ENCODE measurements around the gene MAST2.
"Not testable (repeated sequence)": the region's sequence is repeated elsewhere in the genome, so short reads cannot be mapped to it uniquely, and the experiment has no call there.

The MAST2 gene

DNA sequence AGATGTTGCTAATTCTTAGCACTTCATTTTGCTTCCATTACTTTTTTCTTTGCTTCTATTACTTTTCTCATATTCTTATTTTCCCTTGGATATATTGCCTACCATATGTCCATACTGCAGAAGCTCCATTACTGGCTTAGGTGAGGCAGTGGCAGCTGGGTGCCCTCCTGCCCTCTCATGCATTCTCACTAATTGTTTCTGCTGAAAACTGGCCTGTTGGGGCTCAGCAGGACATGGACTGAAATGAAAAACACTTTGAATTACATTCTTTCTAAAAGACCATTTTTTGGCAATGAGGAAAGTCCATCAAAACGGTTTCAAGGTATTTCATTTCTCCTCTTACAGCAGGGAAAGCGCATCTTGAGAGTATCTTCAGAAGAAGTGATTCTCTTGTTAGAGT, 122.9 kb downstream of the MAST2 start:
- 0 out of 22 replicates have a peak overlapping the region, but pooled peaks of 2 of the 11 experiments have one; percentile 6 to 14 for H3K4me2 ChIP-seq
- no peaks in the 10 kb centered on the region for H3K27me3 ChIP-seq
- H4K20me1 ChIP-seq: peaks cover 0 to 5% (median 0%) of the 10 kb centered on the region in 11 experiments; a peak in 3 of 22 replicates
- peaks cover 0 to 14% (median 7%) of the 10 kb centered on the region in 11 experiments; a peak in 15 of 22 replicates for H3K9me3 ChIP-seq (replicated peaks in 1 of 11)
- no peak overlapping the region for H3K4me3 ChIP-seq
- H3K4me1 ChIP-seq: peaks cover 19 to 26% (median 21%) of the 10 kb centered on the region in 10 experiments
- peaks cover 0 to 11% (median 4%) of the 10 kb centered on the region in 11 experiments; a peak in 8 of 22 replicates for H3K36me3 ChIP-seq
- no peak for TF ChIP-seq Cebpa-rat (IDR thresholded peaks at IDR 0.05)
- H3K27ac ChIP-seq: no peak overlapping the region
- H3K9ac ChIP-seq: no peak overlapping the region

DNA sequence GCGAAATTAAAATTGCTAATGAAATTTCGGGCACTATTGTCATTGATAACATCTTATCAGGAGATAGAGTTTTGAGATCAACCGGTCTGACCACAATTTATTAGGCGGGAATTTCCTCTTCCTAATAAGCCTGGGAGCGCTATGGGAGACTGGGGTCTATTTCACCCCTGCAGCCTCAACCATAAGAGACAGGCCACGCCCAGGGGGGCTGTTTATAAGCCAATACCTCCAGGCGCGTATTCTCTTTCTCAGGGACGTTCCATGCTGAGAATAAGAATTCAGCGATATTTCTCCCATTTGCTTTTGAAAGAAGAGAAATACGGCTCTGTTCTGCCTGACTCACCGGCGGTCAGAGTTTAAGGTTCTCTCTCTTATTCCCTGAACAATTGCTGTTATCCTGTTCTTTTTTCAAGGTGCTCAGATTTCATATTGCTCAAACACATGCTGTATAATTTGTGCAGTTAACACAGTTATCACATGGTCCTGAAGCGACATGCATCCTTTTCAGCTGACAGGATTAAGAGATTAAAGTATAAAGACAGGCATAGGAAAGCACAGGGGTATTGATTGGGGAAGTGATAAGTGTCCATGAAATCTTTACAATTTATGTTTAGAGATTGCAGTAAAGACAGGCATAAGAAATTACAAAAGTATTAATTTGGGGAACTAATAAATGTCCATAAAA, 124.0 kb downstream of the MAST2 start:
- not testable (repeated sequence) for H3K27ac ChIP-seq; H4K20me1 ChIP-seq; H3K36me3 ChIP-seq; H3K27me3 ChIP-seq; H3K4me2 ChIP-seq; H3K9ac ChIP-seq; H3K9me3 ChIP-seq (replicated peaks in 1 of 11); H3K4me3 ChIP-seq
- H3K4me1 ChIP-seq: peaks cover 19 to 26% (median 21%) of the 10 kb centered on the region in 10 experiments

DNA sequence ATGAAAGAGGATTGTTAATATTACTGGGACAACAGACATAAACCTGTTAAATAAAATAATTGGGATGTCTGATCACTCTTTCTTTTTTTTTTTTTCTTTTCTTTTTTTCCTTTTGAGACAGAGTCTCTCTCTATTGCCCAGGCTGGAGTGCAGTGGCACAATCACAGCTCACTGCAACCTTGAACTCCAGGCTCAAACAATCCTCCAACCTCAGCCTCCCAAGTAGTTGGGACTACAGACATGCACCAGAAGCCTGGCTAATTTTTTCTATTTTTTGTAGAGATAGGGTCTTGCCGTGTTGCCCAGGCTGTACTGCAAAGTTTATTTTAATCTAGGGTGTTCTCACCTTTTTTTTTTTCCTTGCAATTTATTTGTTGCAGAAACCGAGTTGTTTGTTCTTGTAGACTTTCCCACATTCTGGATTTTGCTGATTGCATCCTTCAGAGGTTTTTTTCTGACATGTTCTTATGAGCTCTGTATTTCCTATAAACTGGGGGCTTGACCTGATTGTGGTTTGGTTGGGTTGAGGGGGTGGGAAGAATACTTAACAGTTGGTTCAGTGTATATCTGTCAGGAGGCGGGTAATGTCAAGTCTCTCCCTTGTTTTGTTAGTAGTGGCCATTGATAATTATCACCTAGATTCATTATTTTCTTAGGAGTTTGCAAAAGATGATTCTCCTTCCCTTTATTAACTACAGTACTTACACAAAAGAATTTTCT, 125.2 kb downstream of the MAST2 start:
- Histone ChIP-seq H4K20me1 (peaks cover 0 to 5% (median 0%) of the 10 kb centered on the region in 11 experiments; a peak in 2 of 22 replicates), H3K27ac (no peak overlapping the region), H3K4me2 (peak overlapping the region; percentile 9 to 40 (median 28); a peak in 19 of 22 replicates), H3K36me3 (no peaks in the 10 kb centered on the region), H3K9ac (no peak overlapping the region), H3K4me3 (no peak overlapping the region), H3K27me3 (no peaks in the 10 kb centered on the region), H3K4me1 (peaks cover 19 to 26% (median 21%) of the 10 kb centered on the region in 10 experiments), H3K9me3 (replicated peaks in 1 of 11) (no peaks in the 10 kb centered on the region)
- TF ChIP-seq Cebpa-rat (IDR thresholded peaks at IDR 0.05): no peak

DNA sequence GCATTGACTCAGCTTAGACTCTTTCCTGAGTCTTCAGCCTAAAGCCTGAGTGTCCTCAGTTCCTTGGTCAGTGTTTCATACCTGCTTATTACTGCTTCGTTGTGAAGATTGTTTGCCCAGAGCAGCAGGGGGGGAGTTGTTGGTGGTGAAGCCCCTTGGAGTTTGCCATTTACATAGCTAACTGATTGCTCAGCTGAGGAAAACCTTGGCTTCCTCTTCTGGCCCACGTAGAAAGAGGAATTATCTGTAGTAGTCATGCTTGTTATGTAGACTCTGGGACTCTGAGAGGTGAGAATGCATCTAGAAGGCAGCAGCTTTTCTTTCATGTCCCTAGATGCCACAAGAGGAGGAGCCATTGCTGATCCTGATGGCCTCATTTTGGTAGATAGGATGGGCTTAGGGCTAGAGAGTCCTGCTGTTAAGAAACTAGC, 125.9 kb downstream of the MAST2 start:
- no peak for TF ChIP-seq Cebpa-rat (IDR thresholded peaks at IDR 0.05)
- Histone ChIP-seq H3K36me3 (peaks cover 0 to 4% (median 0%) of the 10 kb centered on the region in 11 experiments; a peak in 5 of 22 replicates), H3K9ac (no peak overlapping the region), H3K4me2 (peak overlapping the region; percentile 6 to 40 (median 28); a peak in 19 of 22 replicates), H3K4me3 (no peak overlapping the region), H3K9me3 (replicated peaks in 1 of 11) (peaks cover 0 to 3% (median 0%) of the 10 kb centered on the region in 11 experiments; a peak in 3 of 22 replicates), H3K4me1 (peaks cover 19 to 26% (median 21%) of the 10 kb centered on the region in 10 experiments), H4K20me1 (peaks cover 0 to 5% (median 0%) of the 10 kb centered on the region in 11 experiments; a peak in 2 of 22 replicates), H3K27ac (no peak overlapping the region), H3K27me3 (no peaks in the 10 kb centered on the region)

DNA sequence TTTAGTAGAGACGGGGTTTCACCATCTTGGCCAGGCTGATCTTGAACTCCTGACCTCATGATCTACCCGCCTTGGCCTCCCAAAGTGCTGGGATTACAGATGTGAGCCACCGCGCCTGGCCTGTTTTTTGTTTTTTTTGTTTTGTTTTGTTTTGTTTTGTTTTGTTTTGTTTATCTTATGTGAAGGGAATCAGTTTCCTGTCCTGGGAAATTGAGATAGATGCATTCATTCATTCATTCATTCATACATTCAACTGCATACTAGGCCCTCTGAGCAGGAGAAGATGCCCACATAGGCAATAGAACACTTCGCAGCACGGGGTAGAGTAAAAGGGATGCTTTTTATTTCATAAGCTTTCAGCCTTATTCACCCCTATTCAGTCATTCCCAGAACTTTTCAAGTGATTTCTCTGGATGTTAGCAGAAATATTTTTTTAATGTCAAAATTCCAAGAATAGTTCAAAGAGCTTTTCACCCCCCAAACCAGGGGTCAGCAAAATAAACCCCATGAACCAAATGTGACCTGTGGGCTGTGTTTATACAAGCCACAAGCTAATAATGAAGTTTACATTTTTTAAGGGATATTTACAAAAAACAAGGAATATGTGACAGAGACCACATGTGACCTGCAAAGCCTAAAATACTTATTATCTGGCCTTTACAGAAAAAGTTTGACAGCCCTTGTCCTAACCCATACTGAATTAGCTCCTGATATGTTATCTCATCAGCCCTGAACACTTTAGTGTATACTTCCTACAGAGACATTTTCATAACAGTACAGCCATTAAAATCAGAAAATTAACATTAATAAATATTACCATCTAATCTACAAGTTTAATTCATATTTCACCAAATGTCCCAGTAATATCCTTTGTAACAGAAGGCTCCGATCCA, 127.1 kb downstream of the MAST2 start:
- Histone ChIP-seq H3K4me1 (peaks cover 17 to 28% (median 21%) of the 10 kb centered on the region in 10 experiments), H3K4me3 (no peak overlapping the region), H4K20me1 (peaks cover 0 to 7% (median 0%) of the 10 kb centered on the region in 11 experiments; a peak in 2 of 22 replicates), H3K36me3 (peaks cover 0 to 8% (median 0%) of the 10 kb centered on the region in 11 experiments; a peak in 6 of 22 replicates), H3K9ac (no peak overlapping the region), H3K27ac (no peak overlapping the region), H3K27me3 (no peaks in the 10 kb centered on the region), H3K4me2 (no peak overlapping the region), H3K9me3 (replicated peaks in 1 of 11) (peaks cover 0 to 6% (median 0%) of the 10 kb centered on the region in 11 experiments; a peak in 3 of 22 replicates)
- no peak for TF ChIP-seq Cebpa-rat (IDR thresholded peaks at IDR 0.05)

DNA sequence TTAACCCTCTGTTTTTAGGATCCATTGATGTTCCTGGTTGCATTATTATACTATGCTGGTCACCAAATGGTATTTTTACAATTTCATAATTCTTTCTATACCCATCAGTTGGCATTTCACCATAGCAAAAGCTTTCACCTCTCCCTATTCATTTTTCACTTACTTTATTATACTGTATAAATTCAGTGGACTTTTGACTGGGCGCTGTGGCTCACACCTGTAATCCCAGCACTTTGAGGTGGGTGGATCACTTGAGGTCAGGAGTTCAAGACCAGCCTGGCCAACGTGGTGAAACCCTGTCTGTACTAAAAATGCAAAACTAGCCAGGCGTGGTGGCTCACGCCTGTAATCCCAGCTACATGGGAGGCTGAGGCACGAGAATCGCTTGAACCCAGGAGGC, 128.8 kb downstream of the MAST2 start:
- H3K4me1 ChIP-seq: peaks cover 11 to 20% (median 13%) of the 10 kb centered on the region in 10 experiments
- H3K4me3 ChIP-seq; H4K20me1 ChIP-seq; H3K9ac ChIP-seq; H3K4me2 ChIP-seq; H3K27ac ChIP-seq; H3K27me3 ChIP-seq; H3K9me3 ChIP-seq (replicated peaks in 1 of 11): not testable (repeated sequence)
- peaks cover 0 to 11% (median 4%) of the 10 kb centered on the region in 11 experiments; a peak in 9 of 22 replicates for H3K36me3 ChIP-seq

DNA sequence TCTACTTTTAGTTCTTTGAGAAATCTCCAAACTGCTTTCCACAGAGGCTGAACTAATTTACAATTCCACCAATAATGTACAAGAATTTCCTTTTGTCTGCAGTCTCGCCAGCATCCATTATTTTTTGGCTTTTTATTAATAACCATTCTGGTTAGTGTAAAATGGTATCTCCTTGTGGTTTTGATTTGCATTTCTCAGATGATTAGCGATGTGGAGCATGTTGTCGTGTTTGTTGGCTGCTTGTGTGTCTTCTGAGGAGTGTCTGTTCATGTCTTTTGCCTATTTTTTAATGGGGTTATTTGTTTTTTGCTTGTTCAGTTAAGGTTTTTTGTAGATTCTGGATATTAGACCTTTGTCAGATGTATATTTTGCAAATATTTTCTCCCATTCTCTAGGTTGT, 131.5 kb downstream of the MAST2 start:
- Histone ChIP-seq H3K27me3 (no peaks in the 10 kb centered on the region), H3K9me3 (replicated peaks in 1 of 11) (peaks cover 0 to 6% (median 0%) of the 10 kb centered on the region in 11 experiments; a peak in 3 of 22 replicates), H3K4me1 (peaks cover 0 to 8% (median 0%) of the 10 kb centered on the region in 10 experiments; a peak in 4 of 20 replicates), H3K9ac (no peak overlapping the region), H3K27ac (no peak overlapping the region), H3K4me2 (peak overlapping the region in 2 of 11 experiments; percentile 16 to 39; a peak in 4 of 22 replicates), H3K36me3 (peaks cover 0 to 14% (median 6%) of the 10 kb centered on the region in 11 experiments; a peak in 9 of 22 replicates), H3K4me3 (no peak overlapping the region), H4K20me1 (0 out of 22 replicates have a peak, but pooled peaks cover 0 to 8% (median 0%) of the 10 kb centered on the region in 11 experiments)
- no peak for TF ChIP-seq Cebpa-rat (IDR thresholded peaks at IDR 0.05)

DNA sequence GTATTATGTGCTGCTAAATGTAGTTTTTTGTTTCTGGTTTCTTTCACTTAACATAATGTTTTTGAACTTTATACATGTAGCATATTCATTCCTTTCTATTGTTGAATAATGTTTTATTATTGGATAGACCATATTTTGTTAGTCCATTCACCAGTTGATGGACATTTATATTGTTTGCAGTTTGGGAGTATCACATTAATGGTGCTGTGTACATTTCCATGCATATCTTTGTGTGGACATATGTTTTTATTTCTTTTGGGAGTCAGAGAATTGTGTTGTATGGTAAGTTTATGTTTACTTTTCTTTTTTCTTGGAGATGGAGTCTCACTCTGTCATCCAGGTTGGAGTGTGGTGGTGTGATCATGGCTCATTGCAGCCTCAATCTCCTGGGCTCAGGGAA, 134.6 kb downstream of the MAST2 start:
- no peak overlapping the region for H3K4me2 ChIP-seq
- peaks cover 0 to 8% (median 0%) of the 10 kb centered on the region in 10 experiments; a peak in 4 of 20 replicates for H3K4me1 ChIP-seq
- H3K36me3 ChIP-seq: peaks cover 0 to 25% (median 9%) of the 10 kb centered on the region in 11 experiments; a peak in 10 of 22 replicates
- TF ChIP-seq Cebpa-rat (IDR thresholded peaks at IDR 0.05): no peak
- no peak overlapping the region for H3K27ac ChIP-seq
- no peak overlapping the region for H3K9ac ChIP-seq
- peaks cover 7 to 20% (median 12%) of the 10 kb centered on the region in 11 experiments; a peak in 15 of 22 replicates for H3K9me3 ChIP-seq (replicated peaks in 1 of 11)
- H4K20me1 ChIP-seq: 0 out of 22 replicates have a peak, but pooled peaks cover 0 to 8% (median 0%) of the 10 kb centered on the region in 11 experiments
- H3K27me3 ChIP-seq: no peaks in the 10 kb centered on the region
- H3K4me3 ChIP-seq: no peak overlapping the region

All from BLaER1 treated with 17β-estradiol and CSF1 and Interleukin-3, amounts not matched to agents 10 nM and 100 nM (cell line).